ENCODE data around the gene NT5DC1. TPM values are rescaled to one million over a fixed set of nuclear protein-coding genes. Genes with fewer than 3 reads are reported as not detected.

Gene NT5DC1
- total RNA-seq, 2 experiments from 2014 or later: 39.4 to 42.4 TPM

DNA sequence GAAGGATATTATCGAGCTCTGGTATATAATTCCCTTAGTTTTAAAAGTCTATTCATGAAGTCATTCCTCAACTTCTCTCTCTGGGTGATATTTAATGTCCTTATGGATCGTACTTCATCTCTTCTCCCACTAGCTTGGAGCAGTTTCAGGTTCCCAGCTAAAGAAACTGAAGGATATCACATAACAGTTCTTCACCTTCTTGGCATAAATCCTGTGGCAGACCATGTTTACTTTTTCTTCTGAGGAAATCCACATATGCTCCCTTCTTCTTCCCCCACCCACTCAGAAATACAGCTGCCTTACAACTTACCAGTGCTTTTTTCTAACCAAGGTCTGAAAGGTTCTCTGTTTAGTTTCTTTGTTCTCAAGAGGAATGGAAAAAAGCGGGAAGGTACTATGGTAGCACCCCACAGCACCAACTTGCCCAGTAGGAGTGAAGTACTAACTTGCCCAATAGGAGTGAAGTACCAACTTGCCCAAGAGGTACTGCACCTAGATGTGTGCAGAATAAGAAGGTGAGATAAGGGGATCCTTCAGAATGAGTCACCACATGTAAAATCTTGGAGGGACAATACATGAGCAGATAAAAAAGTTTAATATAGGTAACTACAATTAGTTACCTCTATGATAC is 100.1 kb downstream of the NT5DC1 start:
- H3K36me3 Mint-ChIP-seq (ENCODE audit: low read depth): no peaks in the 10 kb centered on the region
- no peak for ATAC-seq
- ChIA-PET POLR2A (no interaction called here), CTCF (interaction anchor here (1.3 kb wide), 1 partner anchor 16 kb away, joined by 4 read pairs; no protein-coding TSS in a partner anchor)
- H3K4me1 Mint-ChIP-seq: no peaks in the 10 kb centered on the region
- no peaks in the 10 kb centered on the region for H3K27me3 Mint-ChIP-seq
- no peak overlapping the region for H3K4me3 Mint-ChIP-seq
- no peak for DNase-seq
- no peaks in the 10 kb centered on the region for H3K9me3 Mint-ChIP-seq (ENCODE audit: low read depth)
- intact Hi-C loops (cut with DNase I, micrococcal nuclease): no loop called here
- H3K27ac Mint-ChIP-seq: no peak overlapping the region

- H3K27ac Mint-ChIP-seq: no peak overlapping the region
- no peak for ATAC-seq
- CTCF ChIA-PET: interaction anchor here (0.6 kb wide), 1 partner anchor 1429 kb away, joined by 3 read pairs; no protein-coding TSS in a partner anchor
- intact Hi-C loops (cut with DNase I, micrococcal nuclease): no loop called here
- no peaks in the 10 kb centered on the region for H3K9me3 Mint-ChIP-seq (ENCODE audit: low read depth)
- no peaks in the 10 kb centered on the region for H3K4me1 Mint-ChIP-seq
- H3K27me3 Mint-ChIP-seq: no peaks in the 10 kb centered on the region
- POLR2A ChIA-PET: no interaction called here
- no peak for DNase-seq
- no peaks in the 10 kb centered on the region for H3K36me3 Mint-ChIP-seq (ENCODE audit: low read depth)
- no peak overlapping the region for H3K4me3 Mint-ChIP-seq
Measured at GRCh38 chr6:116201538-116201937, 100.9 kb downstream of the NT5DC1 start.

DNA sequence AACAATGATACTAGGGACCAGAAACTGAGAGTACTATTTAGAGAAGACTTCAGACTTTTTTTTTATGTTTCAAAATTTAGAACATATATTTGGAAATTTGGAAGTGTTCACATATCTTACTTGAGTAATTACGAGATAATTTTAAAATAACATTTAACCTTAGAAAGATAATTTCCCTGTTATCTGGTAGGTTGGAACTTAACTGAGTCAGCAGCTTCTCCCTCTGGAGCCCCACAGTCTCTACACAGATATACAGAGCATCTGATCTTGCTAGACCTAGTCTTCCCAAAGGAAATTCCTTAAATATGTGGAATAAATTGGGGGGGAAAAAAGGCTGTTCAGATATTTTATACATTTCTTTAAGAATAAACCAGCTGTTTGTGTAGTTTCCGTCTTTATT is 104.6 kb downstream of the NT5DC1 start:
- POLR2A ChIA-PET: no interaction called here
- H3K36me3 Mint-ChIP-seq (ENCODE audit: low read depth): no peaks in the 10 kb centered on the region
- no peak for ATAC-seq
- no peak overlapping the region for H3K4me3 Mint-ChIP-seq
- intact Hi-C loops (cut with DNase I, micrococcal nuclease): no loop called here
- CTCF ChIA-PET: no interaction called here
- no peaks in the 10 kb centered on the region for H3K27me3 Mint-ChIP-seq
- H3K9me3 Mint-ChIP-seq (ENCODE audit: low read depth): no peaks in the 10 kb centered on the region
- no peak for DNase-seq
- no peaks in the 10 kb centered on the region for H3K4me1 Mint-ChIP-seq
- no peak overlapping the region for H3K27ac Mint-ChIP-seq

DNA sequence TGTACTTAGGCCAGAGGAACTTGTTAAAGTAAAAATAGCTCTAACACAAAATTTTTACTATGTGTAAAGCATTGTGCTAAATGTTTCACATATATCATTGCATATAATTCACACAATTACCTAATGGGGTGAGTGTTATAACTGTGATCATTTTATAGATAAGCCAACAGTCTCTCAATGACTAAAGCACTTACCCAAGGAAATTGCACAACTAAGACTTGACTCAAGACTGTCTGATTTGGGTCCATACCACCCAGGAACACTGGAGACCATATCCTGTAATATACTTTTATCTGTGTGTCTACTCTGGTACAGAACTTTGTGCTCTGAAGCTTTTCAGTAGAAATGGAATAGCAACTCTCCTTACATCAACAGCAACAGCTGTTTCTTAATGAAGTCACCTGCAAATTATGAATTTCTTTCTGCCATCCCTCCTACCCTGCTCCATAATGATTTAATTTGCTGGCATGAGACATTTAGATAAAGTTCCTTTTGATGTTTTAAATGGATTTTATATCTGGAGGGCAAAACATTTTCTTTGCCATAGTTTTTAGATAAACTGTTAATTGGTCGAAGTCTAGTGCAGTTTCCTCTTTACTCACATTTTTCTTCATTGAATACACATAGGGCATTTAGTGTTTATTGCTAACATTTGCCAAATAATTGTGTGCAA is 105.7 kb downstream of the NT5DC1 start:
- Mint-ChIP-seq H3K4me3 (no peak overlapping the region), H3K4me1 (no peaks in the 10 kb centered on the region), H3K27ac (no peak overlapping the region), H3K9me3 (ENCODE audit: low read depth) (no peaks in the 10 kb centered on the region), H3K36me3 (ENCODE audit: low read depth) (no peaks in the 10 kb centered on the region), H3K27me3 (no peaks in the 10 kb centered on the region)
- CTCF ChIA-PET: interaction anchor here (1.2 kb wide), 1 partner anchor 30 kb away, joined by 3 read pairs; no protein-coding TSS in a partner anchor
- DNase-seq: no peak
- ATAC-seq: peak; percentile 36
- POLR2A ChIA-PET: no interaction called here
- intact Hi-C loops (cut with DNase I, micrococcal nuclease): no loop called here

- Mint-ChIP-seq H3K4me3 (no peak overlapping the region), H3K36me3 (ENCODE audit: low read depth) (no peaks in the 10 kb centered on the region), H3K27me3 (no peaks in the 10 kb centered on the region), H3K9me3 (ENCODE audit: low read depth) (no peaks in the 10 kb centered on the region), H3K4me1 (no peaks in the 10 kb centered on the region), H3K27ac (no peak overlapping the region)
- ChIA-PET CTCF (interaction anchor here (1.0 to 3.1 kb wide), 2 partner anchors 10 to 25 kb away, joined by 4 to 13 read pairs; no protein-coding TSS in a partner anchor), POLR2A (no interaction called here)
- ATAC-seq: no peak
- no peak for DNase-seq
- intact Hi-C loops (cut with DNase I, micrococcal nuclease): no loop called here
Measured at GRCh38 chr6:116208056-116208785, 107.6 kb downstream of the NT5DC1 start.

DNA sequence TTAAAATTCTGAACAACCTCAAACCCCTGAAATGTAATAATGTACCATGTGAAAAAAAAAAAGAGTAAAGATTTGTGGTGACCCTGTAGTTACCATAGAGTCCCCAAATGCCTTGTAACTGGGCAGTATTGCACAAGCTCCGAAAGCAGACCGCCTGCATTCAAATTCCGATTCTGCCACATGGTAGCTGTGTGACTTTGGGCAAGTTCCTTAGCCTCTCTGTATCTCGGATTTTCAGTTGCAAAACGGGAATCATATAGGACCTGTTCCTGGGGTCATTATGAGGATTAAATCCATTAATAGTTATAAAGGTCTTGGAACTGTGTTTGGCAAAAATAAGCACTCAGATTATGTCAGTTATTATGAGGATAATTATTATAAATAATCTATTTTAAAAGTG is 109.7 kb downstream of the NT5DC1 start:
- no peaks in the 10 kb centered on the region for H3K36me3 Mint-ChIP-seq (ENCODE audit: low read depth)
- intact Hi-C loops (cut with DNase I, micrococcal nuclease): no loop called here
- H3K27me3 Mint-ChIP-seq: no peaks in the 10 kb centered on the region
- CTCF ChIA-PET: interaction anchor here (0.8 to 3.1 kb wide), 2 partner anchors 8 to 302 kb away, joined by 3 to 13 read pairs; no protein-coding TSS in a partner anchor
- DNase-seq: no peak
- POLR2A ChIA-PET: no interaction called here
- no peaks in the 10 kb centered on the region for H3K9me3 Mint-ChIP-seq (ENCODE audit: low read depth)
- no peak overlapping the region for H3K27ac Mint-ChIP-seq
- H3K4me3 Mint-ChIP-seq: no peak overlapping the region
- no peak for ATAC-seq
- H3K4me1 Mint-ChIP-seq: no peaks in the 10 kb centered on the region

DNA sequence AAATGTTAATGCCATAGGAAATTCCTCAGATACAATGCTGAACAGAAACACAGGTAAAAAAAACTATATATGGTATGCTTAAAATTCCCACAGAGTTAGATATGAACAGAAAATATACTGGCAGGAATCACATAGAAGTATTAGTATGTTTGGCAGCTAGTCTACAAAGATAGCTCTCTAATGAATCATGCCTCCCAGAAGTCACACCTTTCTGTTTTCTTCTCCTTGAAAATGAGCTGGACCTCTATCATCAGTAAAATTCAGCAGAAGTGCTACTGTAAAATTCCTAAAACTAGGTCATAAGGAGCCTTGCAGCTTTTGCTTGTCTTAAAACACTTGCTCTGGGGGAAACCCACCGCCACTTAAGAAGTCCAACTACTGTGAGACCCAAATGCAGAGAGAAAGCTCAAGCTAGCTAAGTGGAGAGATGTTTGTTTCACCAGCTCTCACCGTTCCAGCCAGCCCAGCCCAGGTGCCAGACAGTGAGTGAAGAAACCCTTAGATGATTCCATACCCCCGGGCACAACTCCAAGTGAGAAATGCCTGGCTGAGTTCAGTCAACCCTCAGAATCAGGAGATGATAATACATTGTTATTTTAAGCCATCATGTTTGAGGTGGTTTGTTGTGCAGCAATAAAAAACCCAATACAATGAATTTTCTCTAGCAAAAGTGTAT is 110.2 kb downstream of the NT5DC1 start:
- intact Hi-C loops (cut with DNase I, micrococcal nuclease): no loop called here
- ATAC-seq: no peak
- DNase-seq: no peak
- H3K36me3 Mint-ChIP-seq (ENCODE audit: low read depth): no peaks in the 10 kb centered on the region
- no peaks in the 10 kb centered on the region for H3K27me3 Mint-ChIP-seq
- H3K9me3 Mint-ChIP-seq (ENCODE audit: low read depth): no peaks in the 10 kb centered on the region
- POLR2A ChIA-PET: no interaction called here
- no peak overlapping the region for H3K4me3 Mint-ChIP-seq
- no peak overlapping the region for H3K27ac Mint-ChIP-seq
- H3K4me1 Mint-ChIP-seq: no peaks in the 10 kb centered on the region
- CTCF ChIA-PET: interaction anchor here (0.8 kb wide), 1 partner anchor 301 kb away, joined by 3 read pairs; no protein-coding TSS in a partner anchor

GRCh38 chr6:116214681-116215080 is 114.0 kb downstream of the NT5DC1 start:
- ATAC-seq (no peak), DNase-seq (no peak)
- POLR2A ChIA-PET: no interaction called here
- H3K36me3 Mint-ChIP-seq (ENCODE audit: low read depth): no peaks in the 10 kb centered on the region
- H3K9me3 Mint-ChIP-seq (ENCODE audit: low read depth): no peaks in the 10 kb centered on the region
- H3K4me3 Mint-ChIP-seq: no peak overlapping the region
- peaks cover 5% of the 10 kb centered on the region for H3K4me1 Mint-ChIP-seq
- no peaks in the 10 kb centered on the region for H3K27me3 Mint-ChIP-seq
- H3K27ac Mint-ChIP-seq: no peak overlapping the region
- CTCF ChIA-PET: no interaction called here
- intact Hi-C loops (cut with DNase I, micrococcal nuclease): loop anchor here in 1 of 2 experiments (5.0 kb wide), 1 partner anchor 53 kb away; no protein-coding TSS in a partner anchor

- ATAC-seq: no peak
- Mint-ChIP-seq H3K9me3 (ENCODE audit: low read depth) (no peaks in the 10 kb centered on the region), H3K4me1 (peaks cover 5% of the 10 kb centered on the region), H3K4me3 (no peak overlapping the region), H3K27ac (no peak overlapping the region), H3K36me3 (ENCODE audit: low read depth) (no peaks in the 10 kb centered on the region), H3K27me3 (no peaks in the 10 kb centered on the region)
- ChIA-PET POLR2A (no interaction called here), CTCF (no interaction called here)
- DNase-seq: no peak
- intact Hi-C loops (cut with DNase I, micrococcal nuclease): loop anchor here in 1 of 2 experiments (5.0 kb wide), 1 partner anchor 52 kb away; no protein-coding TSS in a partner anchor
Measured at GRCh38 chr6:116215414-116215813, 114.8 kb downstream of the NT5DC1 start.

- CTCF ChIA-PET: interaction anchor here (0.7 to 3.8 kb wide), 22 partner anchors 8 to 355 kb away, joined by 3 to 13 read pairs (median 4); partner anchors contain the start of gene TSPYL4
- Mint-ChIP-seq H3K27me3 (no peaks in the 10 kb centered on the region), H3K36me3 (ENCODE audit: low read depth) (peaks cover 5% of the 10 kb centered on the region), H3K9me3 (ENCODE audit: low read depth) (no peaks in the 10 kb centered on the region), H3K4me1 (peaks cover 5% of the 10 kb centered on the region), H3K27ac (no peak overlapping the region), H3K4me3 (no peak overlapping the region)
- peak; percentile 49 for ATAC-seq
- DNase-seq: no peak
- POLR2A ChIA-PET: no interaction called here
- intact Hi-C loops (cut with DNase I, micrococcal nuclease): loop anchor here (2.0 to 5.0 kb wide), 3 partner anchors 50 to 428 kb away; no protein-coding TSS in a partner anchor
Measured at GRCh38 chr6:116217069-116217468, 116.4 kb downstream of the NT5DC1 start.

DNA sequence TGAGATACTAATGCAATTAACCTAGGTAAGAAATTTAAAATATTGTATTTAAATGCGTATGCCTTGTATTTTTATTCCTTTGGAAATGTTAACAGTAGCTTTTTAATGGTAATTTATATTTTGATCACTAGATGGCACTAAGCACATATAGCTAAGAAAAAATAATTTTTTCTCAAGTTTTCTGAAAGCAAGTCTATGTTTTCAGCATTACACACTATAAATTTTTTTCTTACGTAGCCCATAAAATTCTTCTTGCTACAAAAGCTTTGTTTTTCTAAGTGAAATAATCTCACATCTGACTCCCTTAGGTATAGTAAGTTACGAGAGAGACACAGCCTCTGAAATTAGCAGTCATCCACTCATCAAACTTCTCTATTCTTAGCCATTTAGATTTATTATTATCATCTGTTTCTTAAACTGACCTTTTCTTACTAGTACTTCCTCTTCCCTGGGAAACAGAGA is 117.5 kb downstream of the NT5DC1 start:
- H3K9me3 Mint-ChIP-seq (ENCODE audit: low read depth): no peaks in the 10 kb centered on the region
- no peak overlapping the region for H3K27ac Mint-ChIP-seq
- POLR2A ChIA-PET: interaction anchor here (0.6 kb wide), 2 partner anchors 316 to 344 kb away, joined by 3 to 4 read pairs; no protein-coding TSS in a partner anchor
- DNase-seq (no peak), ATAC-seq (no peak)
- intact Hi-C loops (cut with DNase I, micrococcal nuclease): loop anchor here (1.0 to 5.0 kb wide), 4 partner anchors 49 to 343 kb away; no protein-coding TSS in a partner anchor
- H3K36me3 Mint-ChIP-seq (ENCODE audit: low read depth): peaks cover 9% of the 10 kb centered on the region
- no peak overlapping the region for H3K4me3 Mint-ChIP-seq
- H3K4me1 Mint-ChIP-seq: peaks cover 5% of the 10 kb centered on the region
- CTCF ChIA-PET: interaction anchor here (0.7 to 3.8 kb wide), 25 partner anchors 10 to 430 kb away, joined by 3 to 13 read pairs (median 5); partner anchors contain the start of gene TSPYL1
- no peaks in the 10 kb centered on the region for H3K27me3 Mint-ChIP-seq

Data from activated CD4-positive, alpha-beta T cell treated with anti-CD3 and anti-CD28 coated beads for 36 hours (primary cell).